ENCODE results near the gene MST1.

- no peak for TF ChIP-seq CTCF (IDR thresholded peaks at IDR 0.05)
- no peak for TF ChIP-seq POLR2A (IDR thresholded peaks at IDR 0.05)
Measured at GRCh38 chr3:49662021-49662420, 27.3 kb downstream of the MST1 start.
